Activated CD4-positive, CD25-positive, alpha-beta regulatory T cell (primary cell): ENCODE data around the gene BACH2.
"Not testable (repeated sequence)": the region's sequence is repeated elsewhere in the genome, so short reads cannot be mapped to it uniquely, and the experiment has no call there.

Experiments
- DNase-seq, 4 experiments: peaks; one replicate each; lab custom pipeline; 2025; lab: John Stamatoyannopoulos, UW

The BACH2 gene

GRCh38 chr6:89993411-89993810 is 303.2 kb downstream of the BACH2 start:
- no peak for DNase-seq

- DNase-seq, result no peak
Measured at GRCh38 chr6:89992818-89993217, 303.8 kb downstream of the BACH2 start.

GRCh38 chr6:89989742-89990141 is 306.9 kb downstream of the BACH2 start:
- no peak for DNase-seq

- no peak for DNase-seq
Measured at GRCh38 chr6:89987830-89988229, 308.8 kb downstream of the BACH2 start.

GRCh38 chr6:89987140-89987539 is 309.5 kb downstream of the BACH2 start:
- no peak for DNase-seq

GRCh38 chr6:89986650-89987074 is 310.0 kb downstream of the BACH2 start:
- no peak for DNase-seq

GRCh38 chr6:89985751-89986493 is 310.7 kb downstream of the BACH2 start:
- no peak for DNase-seq

GRCh38 chr6:89984926-89985750 is 311.5 kb downstream of the BACH2 start:
- DNase-seq, result no peak

GRCh38 chr6:89980353-89980752 is 316.3 kb downstream of the BACH2 start:
- no peak for DNase-seq

- no peak for DNase-seq
Measured at GRCh38 chr6:89979481-89980119, 317.0 kb downstream of the BACH2 start.

GRCh38 chr6:89978749-89979145 is 317.9 kb downstream of the BACH2 start:
- no peak for DNase-seq

GRCh38 chr6:89977808-89978748 is 318.6 kb downstream of the BACH2 start:
- DNase-seq, result no peak

- DNase-seq, result no peak
Measured at GRCh38 chr6:89976694-89977020, 320.0 kb downstream of the BACH2 start.

GRCh38 chr6:89975991-89976693 is 320.5 kb downstream of the BACH2 start:
- no peak for DNase-seq

GRCh38 chr6:89975366-89975765 is 321.3 kb downstream of the BACH2 start:
- no peak for DNase-seq

GRCh38 chr6:89974834-89975233 is 321.8 kb downstream of the BACH2 start:
- no peak for DNase-seq

- no peak for DNase-seq
Measured at GRCh38 chr6:89972025-89972381, 324.6 kb downstream of the BACH2 start.

GRCh38 chr6:89971338-89972024 is 325.2 kb downstream of the BACH2 start:
- not testable (repeated sequence) for DNase-seq

- no peak for DNase-seq
Measured at GRCh38 chr6:89970609-89971337, 325.9 kb downstream of the BACH2 start.

GRCh38 chr6:89970072-89970471 is 326.6 kb downstream of the BACH2 start:
- DNase-seq, result no peak
